Middle frontal gyrus (tissue), 1 donor: ENCODE measurements around the gene CSTPP1.
"Not testable (repeated sequence)": the region's sequence is repeated elsewhere in the genome, so short reads cannot be mapped to it uniquely, and the experiment has no call there.

Experiments used
- DNase-seq: peaks from one replicate; pipeline ENCODE4 v3.0.0-alpha.2; 2015; ENCODE audit warnings: low spot score; ENCODE audit errors: extremely low spot score

CSTPP1 gene

GRCh38 chr11:47178737-47179654, 242.4 kb downstream of the CSTPP1 start:
- DNase-seq: no peak

GRCh38 chr11:47179655-47179991, 243.1 kb downstream of the CSTPP1 start:
- DNase-seq: no peak

DNA sequence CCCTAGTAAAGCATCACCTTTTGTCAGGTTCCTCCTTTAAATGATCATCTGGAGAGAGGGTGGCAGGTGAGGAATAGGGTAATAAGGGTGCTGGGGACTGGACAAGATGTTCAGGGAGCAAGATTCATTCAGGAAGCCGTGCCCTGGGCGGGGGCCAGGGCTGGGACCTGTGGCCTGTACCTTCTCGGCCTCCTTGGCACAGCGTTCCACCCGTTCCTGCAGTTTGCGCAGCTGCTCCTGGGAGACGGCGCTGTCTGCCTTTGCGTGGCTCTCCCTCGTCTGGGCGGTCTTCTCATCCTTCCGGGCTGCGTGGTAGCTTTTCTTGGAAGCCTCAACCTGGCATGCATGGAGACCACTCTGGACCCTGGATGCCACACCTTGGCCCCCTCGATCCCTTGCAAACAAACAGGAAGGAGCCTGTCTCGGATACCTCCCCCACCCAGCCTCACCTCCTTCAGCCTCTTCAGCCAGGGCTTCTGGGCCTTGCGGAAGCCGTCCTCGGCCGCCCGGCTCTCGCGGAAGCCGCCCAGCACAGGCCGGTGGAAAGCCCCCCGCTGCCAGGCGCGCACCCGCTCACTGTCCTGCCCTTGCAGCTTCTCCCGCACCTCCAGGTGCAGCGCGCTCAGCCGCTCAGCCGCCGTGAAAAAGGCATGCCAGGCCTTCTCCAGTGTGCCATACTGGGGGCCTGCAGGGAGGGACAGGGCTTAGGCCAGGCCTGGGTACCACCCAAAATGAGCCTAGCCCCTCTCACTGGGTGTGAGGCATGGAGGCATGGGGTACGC, 243.6 kb downstream of the CSTPP1 start:
- DNase-seq: no peak

DNA sequence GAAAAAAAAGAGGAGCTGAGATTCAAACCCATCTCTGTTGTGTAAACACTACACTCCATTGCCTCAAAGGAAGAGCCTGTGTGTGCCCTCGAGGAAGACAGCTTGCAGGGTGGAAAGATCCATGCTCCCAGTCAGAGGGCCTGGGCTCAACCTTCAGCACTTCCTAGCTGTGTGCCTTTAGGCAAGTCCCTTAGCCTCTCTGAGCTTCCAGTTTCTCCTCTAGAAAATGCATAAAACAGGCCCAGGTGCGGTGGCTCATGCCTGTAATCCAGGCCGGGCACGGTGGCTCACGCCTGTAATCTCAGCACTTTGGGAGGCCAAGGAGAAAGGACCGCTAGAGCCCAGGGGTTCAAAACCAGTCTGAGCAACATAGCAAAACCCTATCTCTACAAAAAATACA, 244.7 kb downstream of the CSTPP1 start:
- DNase-seq: no peak

GRCh38 chr11:47182380-47182779, 245.8 kb downstream of the CSTPP1 start:
- no peak for DNase-seq

DNA sequence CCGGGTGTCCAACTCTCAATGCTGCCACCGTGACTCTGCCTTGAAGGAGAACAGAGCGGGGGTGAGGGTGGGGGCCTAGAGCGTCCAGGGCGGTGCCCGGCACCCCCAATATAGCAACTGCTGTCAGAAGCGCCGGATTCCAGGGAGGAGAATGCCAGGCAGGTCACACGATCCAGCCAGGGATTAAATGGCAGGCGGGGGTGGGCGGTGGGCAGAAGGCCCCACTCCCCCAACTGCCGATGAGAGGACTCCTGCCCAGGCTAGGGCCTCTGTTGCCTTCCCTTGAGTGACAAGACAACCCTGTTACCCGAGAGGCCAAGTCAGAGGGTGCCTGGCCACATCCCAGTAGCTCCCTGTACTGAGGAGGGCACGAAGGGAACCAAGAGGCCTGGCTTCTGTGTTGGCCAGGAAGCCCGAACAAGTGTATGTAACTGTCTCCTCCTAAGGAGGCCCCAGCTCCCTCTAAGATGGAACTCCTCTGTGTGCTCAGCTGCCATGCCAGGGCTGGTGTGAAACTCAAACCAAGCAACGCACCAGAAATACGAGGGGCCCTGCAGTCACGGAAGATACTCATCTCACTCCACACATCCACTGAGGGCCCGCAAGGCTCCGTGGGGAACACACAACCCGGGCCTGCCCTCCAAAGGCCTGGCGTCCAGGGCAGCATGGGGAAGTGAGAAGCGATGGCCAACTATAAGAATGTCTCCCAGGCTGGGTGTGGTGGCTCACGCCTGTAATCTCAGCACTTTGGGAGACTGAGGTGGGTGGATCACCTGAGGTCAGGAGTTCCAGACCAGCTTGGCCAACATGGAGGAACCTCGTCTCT, 246.7 kb downstream of the CSTPP1 start:
- DNase-seq: no peak

DNA sequence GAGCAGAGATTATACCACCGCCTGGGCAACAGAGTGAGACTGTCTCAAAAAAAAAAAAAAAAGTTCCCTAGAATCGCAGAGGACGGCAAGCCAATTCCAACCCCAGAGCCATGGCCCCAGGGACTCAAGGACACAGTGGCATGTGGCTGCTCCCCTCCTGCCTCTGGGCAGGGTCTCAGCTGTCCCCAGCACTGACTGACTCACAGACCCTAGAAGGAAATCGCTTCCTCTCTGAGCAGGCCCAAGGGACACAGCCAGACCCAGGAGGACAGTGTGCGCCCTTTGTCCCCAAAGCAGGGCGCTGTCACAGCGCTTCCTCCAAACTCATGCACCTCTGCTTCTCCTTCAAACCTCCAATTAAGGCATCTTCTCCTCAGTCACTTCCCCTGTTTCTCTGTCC, 247.4 kb downstream of the CSTPP1 start:
- no peak for DNase-seq

DNA sequence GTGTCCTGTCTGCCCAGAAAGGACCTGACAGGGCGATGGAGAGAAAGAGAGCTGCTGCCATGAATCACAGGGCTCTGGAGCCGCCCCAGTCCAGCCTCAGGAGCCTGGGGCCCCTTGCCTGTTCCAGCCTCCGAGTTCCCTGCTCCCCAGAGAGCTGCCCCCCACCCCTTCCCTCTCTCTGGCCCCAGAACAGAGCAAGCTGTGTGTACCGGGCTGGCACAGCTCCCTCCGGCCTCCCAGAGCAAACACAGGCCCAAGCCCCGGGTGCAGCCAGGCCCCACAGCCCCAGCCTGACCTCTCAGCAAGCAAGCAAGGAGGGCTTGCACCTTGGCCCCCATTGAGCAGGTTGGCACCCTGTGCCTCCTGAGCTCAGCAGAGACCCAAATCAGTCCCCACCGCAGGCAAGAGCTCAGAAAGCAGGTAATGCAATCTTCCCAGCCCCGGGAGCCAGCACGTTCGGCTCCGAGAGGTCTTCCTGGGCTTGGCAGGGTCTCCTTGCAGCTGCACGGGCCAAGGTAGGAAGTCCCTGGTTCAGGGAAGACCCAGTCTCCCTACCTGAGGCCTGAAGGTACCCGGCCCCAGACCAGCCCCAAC, 248.2 kb downstream of the CSTPP1 start:
- DNase-seq: peak; percentile 51

GRCh38 chr11:47185305-47186075, 248.9 kb downstream of the CSTPP1 start:
- no peak for DNase-seq

DNA sequence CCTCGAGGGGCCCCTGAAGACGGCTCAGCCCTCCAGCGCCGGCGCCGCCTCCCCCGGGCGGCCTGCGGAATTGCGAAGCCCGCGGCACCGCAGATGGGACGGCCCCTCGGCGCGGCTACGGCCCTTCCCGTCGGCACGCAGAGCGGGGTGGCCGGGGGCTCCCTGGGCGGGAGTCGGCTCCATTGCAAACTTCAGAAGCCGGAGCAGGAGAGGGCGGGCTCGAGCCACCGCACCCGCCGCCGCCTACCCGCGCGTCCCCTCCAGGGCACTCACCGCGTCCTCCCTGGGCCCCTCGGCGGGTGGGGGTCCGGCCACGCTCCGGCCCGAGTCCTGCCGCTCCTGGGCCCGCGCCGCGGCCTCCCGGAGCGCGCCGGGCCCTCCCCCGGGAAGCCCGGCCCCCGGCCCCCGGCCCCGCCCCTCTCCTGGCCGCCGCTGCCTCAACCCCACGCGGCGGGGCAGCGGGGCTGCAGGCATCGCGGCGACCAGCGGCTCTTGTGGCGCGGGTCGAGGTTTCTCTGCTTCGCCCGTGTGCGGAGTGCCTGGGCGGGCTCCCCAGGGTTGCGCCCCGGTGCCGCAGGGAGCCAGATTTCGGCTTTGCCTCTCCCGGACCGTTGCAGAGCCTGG, 249.6 kb downstream of the CSTPP1 start, which contains the start of gene PACSIN3:
Gene PACSIN3, minus strand, starts transcription at position 359 of the 624 bp plus-strand sequence. CDS start 3,707 bp downstream, outside the sequence.
- DNase-seq: no peak

- peak; percentile 14 for DNase-seq
These were observed 250.4 kb downstream of the CSTPP1 start for GRCh38 chr11:47186700-47187695.

DNA sequence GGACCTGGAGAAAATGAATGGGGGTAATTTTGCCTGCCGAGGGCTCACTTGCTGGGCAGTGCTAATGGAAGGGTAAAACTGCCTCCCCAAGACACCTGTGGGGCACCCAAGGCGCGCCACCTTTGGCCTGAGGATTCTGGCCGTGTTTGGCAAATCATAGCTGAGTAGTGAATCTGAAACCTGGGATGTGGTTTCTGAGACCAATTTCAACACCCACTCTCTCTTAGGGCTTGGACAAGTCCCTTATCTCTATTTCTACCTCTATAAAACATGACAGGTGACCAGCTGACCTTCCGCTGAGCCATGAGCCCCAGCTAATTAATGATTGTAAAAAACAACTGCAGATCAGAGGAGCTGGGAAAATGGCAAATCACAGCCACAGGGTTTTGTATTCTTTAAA, 251.2 kb downstream of the CSTPP1 start:
- DNase-seq: no peak

DNA sequence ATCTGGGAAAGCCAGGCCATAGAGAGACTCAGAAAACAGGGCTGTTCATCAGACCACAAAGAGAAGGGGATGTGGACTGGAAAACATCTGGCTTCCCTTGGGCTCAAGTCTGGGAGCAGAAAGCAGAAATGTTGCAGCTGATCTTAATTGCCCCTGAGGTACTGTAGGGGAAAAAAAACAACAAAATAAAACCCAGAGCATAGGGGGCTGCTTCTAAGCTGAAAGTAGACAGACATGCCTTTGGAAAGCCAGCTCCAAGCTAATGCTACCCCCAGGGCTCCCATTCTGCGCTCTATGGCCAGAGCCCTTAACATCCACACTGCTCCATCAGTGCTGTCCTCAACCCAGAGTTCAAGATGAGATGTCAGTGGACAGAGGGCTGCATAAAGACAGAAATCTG, 251.7 kb downstream of the CSTPP1 start:
- DNase-seq: no peak

- no peak for DNase-seq
These were observed 252.7 kb downstream of the CSTPP1 start for GRCh38 chr11:47189100-47189834.

DNA sequence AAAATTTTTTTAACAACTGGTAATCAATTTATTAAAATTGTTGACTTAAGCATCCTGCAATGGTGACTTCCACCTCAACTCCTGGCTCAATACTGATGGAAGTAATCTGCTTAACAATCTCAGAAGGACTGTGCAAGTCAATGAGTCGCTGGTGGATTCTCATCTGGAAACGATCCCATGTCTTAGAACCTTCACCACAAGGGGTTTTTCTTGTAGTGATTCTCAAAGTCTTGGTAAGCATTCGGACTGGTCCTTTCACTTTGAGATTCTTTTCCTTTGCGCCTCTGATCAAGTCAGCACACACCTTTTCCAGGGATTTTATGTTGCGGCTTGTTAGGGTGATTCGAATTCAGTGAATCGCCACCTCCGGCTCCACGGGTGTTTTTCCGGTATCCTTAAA, 254.6 kb downstream of the CSTPP1 start:
- DNase-seq: not testable (repeated sequence)

GRCh38 chr11:47192111-47192510, 255.6 kb downstream of the CSTPP1 start:
- no peak for DNase-seq

- not testable (repeated sequence) for DNase-seq
These were observed 261.6 kb downstream of the CSTPP1 start for GRCh38 chr11:47198161-47198560.

GRCh38 chr11:47201015-47201414, 264.5 kb downstream of the CSTPP1 start:
- DNase-seq: no peak
